Bone marrow (tissue), 2 donors: ENCODE data around the gene BTBD17.
A peak's percentile ranks its signal among the peaks of the same experiment; 100 is the strongest.

Source experiments
- DNase-seq, 2 donors: peaks; one replicate each; lab custom pipeline; 2025; lab: John Stamatoyannopoulos, UW

The BTBD17 gene

DNA sequence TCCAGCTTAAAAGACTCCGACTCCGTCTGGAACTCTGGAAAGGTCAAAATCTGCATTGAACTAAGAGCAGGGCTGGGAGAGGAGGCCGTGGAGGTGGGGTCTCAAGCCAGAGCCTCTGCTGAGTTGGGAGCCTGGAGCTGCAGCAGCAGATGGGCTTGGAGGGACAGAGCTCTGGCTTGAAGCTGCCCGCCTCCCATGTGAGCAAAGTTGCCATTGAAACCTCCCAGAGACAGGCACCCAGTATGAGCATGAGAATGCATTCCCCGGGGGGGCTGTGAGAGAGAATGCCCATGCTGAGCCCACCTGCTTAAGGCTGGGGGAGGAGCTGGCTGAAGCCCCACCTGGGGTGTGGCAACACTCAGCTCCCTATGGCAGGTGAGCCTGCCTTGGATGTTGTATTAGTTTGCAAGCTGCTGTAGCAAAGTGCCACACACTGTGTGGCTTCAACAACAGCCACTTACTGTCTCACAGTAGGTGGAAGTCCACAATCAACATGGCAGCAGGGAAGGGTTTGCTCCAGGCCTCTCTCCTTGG is 26.1 kb downstream of the BTBD17 start:
- DNase-seq, result no peak

DNA sequence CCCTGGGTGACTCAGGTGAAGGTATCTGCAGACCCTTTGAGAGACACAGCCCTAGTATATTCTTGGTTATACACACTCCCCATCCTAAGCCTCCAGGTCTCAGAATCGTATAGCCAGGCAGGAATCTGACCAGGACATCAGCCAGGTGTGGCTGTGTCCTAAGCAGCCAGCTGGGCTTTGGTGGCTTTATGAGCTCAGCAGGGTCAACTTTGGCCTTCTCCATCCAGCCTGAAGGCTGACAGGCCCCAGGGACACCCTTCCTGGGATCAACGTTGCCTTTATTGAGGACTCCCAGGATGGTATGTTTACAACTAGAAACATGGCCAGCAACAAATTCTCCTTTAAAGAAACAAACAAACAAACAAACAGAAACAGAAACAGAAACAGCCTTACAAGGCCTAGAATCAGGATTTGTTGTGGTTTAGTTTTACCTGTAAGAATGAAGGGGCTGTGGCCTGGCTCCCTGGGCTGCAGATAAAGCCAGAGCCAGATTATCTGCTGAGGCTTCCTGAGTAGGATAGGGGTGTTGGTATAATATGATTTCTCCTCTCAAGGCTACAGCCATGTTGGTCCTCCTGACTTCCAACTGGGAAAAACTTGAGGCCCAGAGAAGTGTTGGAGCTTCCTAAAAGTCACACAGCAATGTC is 27.2 kb downstream of the BTBD17 start:
- DNase-seq, result no peak

DNA sequence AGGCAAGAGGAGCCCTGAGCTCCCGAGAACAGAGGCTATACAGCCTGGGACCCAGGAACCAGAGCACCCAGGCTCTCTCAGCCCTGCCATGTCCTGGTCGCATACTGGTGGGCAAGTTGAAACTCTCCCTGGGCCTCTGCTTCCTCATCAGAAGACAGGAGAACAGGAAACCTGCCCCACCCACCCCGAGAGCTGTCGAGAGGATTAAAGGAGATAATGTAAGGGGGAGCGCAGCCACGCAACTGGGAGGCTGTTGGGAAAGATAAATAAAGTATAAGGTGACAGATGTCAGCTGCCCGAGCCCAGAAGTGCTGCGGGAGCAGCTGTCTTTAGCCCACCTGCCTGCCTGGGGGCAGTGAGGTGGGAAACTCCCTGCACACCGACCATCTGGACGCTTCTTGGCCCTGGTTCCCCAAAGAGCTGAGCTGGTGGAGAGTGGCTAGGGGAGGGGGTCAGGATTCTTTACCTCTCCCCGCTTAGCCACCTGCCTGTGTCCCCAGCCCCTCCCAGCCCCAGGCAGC is 28.8 kb downstream of the BTBD17 start:
- DNase-seq, result no peak

DNA sequence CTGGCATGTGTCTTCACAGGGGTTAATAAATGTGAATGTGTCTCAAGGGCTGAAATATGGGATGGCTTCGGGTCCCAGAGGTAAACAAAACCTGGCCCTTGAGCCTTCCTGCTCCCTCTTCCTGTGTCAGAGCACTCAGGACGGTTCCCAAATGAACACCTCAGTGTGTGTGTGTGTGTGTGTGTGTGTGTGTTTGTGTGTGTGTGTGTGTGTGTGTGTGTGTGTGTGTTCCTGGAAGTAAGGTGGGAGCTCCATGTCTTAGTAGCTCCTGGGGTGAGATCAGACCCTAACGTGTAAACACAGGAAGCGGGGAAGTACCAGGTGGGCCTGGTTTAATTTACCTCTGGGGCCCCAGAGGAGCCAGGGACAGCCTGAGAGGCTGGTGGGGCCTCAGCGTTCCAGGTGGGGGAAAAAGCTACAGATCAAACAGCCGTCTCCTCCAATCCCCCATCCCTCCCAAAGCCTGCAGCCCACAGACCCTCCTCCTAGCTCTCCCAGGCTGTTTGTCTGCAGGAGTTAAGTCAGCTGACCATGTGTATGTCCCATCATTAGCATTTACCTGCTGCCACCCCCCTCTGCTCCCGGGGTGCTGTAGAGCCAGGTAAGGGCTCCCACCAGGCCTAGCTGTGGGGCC is 29.5 kb downstream of the BTBD17 start:
- no peak for DNase-seq

DNA sequence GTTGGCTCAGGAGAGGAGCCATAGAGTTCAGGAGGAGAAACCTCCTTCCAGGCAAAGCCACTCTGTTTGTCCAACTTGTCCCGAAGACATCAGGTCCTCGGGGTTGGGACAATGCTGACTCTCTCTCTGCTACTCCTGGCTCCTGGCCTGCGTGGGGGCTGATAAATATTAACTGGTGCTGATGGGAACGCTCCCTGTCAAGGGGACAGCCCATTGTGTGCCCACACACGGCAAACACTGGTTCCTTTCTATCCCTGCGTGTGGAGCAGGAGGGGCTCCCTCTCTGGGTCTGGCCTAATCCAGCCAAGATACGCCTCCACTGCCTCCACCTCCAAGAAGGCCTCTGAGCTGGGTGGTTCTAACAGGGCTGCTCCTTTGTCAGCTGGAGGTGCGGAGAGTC is 31.2 kb downstream of the BTBD17 start:
- DNase-seq, result no peak

DNA sequence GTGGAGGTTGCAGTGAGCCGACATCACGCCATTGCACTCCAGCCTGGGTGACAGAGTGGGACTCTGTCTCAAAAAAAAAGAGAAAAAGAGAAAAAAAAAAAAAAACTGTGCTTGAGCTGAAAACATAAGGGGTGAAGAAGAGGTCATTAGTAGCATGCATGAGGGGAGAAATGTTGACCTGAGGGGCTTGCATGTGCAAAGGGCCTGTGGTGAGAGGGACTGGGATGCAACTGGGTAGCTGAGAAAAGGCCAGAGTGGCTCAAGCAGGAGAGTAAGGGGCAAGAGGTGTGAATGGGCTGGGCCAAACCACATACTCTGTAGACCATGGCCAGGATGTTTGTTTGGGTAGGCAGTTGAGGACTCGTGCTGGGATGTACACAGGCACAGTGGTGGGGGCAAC is 32.3 kb downstream of the BTBD17 start:
- no peak for DNase-seq

DNA sequence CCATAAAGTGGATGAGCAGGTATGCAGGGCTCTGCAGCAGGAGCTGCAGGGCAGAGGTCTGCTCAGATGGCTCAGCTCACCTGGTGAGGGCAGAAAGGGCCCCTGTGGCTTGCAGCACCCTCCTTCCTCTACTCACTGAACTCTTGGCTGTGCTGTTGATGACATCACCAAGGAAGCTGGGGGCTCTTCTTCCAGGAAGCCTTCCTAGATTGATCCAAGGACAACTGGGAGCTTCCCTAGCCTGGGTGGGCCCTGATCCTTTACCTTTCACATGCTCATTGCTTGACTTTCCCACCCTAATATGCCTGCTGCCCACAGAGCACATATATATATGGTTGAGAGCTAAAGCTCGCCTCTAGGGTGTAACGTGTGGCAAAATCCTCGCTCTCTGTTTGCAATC is 33.2 kb downstream of the BTBD17 start:
- DNase-seq, result no peak

DNA sequence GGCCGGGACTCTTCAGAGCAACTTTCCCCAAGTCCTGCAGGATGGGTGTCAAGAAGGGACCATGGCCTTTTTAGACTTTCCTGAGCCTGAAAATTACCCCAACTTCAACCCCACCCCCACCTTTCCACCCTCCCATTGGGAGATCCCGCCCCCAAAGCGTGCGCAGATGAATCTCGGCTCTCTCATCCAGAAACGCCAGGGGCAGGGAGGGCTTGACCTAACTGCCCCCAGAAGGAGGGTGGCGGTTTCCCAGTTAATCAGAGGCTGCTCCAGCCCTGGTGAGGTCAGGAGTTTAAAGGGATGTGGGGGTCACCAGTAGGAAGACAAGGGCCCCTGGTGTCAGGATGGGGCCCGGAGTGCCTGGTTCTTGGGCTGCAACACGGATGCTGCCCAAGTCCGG is 35.2 kb downstream of the BTBD17 start:
- no peak for DNase-seq

DNA sequence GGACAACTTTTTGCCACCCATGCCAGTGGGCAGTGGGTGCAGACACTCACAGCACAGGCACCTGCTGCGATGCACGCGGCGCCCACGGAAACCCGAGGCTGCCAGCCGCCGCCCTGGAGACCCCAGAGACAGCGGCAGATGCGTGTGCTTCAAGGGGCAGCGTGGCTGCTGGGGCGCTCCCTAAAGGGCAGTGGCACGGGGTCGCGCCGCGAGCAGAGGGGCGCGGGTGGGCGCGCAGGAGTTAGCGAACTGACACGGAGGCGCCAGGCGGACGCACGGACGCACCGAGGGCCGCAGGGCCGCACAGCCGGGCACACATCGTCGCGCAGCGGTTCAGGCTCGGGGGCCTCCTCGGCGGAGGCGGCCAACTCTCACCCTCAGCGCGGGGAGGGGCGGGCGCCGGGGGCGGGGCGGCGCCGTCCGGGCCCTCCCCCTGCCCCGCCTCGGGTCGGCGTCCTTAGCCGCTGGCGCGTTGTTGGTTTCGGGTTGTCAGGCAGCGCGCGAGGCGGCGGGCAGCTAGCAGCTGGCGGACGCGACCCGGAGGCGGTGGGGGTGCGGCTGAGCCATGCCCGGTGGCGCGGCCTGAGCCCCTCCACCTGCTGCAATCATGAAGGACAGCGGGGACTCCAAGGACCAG is 35.8 kb downstream of the BTBD17 start, which contains the start of gene KIF19:
Gene KIF19, plus strand, starts transcription at position 484 of the 637 bp plus-strand sequence. Its CDS starts 124 bp downstream, at position 608.
- DNase-seq, result no peak

DNA sequence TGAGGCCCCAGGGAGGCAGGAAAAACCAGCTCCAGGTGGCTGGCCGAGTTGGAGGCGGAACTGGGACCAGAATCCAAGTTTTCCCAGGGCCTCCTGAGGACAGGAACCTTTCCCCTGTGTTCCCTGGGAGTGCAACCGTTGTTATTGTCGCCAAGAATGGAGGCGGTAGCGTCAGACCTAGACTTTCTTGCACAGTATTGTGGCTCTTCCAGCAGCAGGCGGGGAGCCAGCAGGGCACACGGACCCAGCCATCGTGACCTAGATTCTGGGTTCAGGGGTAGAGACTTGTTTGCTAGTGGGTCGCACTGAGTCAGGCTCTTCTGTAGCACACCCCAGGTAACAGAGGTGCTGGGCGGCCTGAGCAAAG is 36.3 kb downstream of the BTBD17 start:
- DNase-seq, result no peak

DNA sequence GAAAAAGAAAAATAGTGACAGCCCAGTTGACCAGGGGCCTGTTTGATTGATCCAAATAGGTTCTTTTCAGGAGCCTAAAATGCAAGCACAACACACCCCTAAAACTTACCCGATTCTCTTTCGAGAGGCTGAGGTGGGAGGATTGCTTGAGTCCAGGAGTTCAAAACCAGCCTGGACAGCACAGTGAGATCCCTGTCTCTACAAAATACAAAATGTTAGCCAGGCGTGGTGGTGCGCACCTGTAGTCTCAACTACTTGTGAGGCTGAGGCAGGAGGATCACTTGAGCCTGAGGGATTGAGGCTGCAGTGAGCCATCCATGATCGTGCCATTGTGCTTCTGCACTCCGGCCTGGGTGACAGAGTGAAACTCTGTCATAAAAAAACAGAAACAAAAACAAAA is 37.1 kb downstream of the BTBD17 start:
- no peak for DNase-seq

DNA sequence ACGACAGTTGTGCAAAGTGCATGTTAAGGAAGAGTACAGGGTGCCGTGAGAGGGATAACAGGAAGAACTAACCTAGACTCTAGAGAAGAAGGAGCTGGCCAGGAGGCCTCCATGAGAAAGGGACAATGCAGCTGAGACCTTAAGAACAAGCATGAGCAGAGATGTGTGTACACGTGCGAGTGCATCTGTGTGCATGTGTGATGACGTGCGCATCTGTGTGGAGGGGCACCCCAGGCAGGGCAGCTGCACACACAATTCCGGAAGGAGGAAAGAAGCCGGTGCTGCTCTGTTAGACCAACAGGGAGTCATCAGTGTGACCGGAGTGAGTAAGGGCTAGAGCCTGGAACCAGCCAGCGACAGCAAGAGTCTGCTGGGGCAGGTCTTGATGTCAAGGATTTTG is 43.3 kb downstream of the BTBD17 start:
- DNase-seq, result no peak

DNA sequence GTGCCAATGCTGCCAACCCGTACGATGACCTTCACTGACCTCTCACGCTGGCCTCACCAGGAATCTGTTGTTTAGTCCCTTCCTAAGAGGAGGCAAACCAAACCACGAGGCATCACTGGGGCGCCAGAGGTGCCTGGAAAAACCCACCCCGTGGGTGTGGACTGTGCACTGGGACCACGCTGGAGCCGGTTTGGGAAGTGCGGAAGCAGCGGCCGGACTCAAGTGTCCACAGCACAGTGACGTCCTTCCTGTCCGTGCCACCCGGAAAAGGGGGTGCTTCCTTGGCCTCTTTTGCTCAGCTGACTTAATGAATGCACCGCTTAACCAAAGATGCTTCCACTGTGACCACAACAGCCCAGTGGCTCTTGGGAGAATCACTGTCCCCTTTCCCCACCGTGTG is 44.6 kb downstream of the BTBD17 start:
- no peak for DNase-seq

DNA sequence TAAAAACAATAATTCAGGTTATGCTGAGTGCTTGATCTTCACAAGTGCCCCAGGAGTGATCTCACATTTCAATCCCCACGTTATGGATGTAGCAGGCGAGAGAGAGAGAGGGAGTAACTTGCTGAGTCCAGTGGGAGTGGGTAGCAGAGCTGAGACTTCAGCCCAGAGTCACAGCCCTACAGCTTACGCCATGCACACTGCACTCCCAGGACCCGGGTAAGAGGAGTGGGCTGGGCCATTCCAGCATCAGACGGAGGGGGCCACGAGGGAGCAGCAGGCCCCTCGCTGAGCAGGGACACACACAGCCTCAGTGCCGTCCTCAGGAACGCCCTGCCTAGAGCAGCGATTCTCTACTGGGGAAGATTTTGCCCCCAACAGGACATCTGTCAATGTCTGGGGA is 45.4 kb downstream of the BTBD17 start:
- no peak for DNase-seq

DNA sequence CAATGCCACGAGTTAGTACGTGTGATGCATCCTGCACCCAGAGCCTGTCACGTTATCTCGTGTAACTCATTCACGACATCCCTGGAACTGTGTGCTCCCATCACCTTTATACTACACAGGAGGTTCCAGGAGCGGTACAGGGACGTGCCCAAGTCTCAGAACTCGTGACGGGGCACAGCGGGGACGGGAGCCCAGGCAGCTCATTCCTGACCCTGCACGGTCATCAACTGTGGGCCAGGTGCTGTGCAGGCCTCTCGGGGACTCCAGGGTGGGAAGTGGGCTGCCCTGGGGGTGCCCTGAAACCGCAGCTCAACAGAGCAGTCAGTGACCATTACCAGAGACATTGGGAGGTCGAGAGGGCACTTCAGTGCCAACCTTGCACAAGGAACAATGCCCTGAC is 46.8 kb downstream of the BTBD17 start:
- DNase-seq, result no peak

DNA sequence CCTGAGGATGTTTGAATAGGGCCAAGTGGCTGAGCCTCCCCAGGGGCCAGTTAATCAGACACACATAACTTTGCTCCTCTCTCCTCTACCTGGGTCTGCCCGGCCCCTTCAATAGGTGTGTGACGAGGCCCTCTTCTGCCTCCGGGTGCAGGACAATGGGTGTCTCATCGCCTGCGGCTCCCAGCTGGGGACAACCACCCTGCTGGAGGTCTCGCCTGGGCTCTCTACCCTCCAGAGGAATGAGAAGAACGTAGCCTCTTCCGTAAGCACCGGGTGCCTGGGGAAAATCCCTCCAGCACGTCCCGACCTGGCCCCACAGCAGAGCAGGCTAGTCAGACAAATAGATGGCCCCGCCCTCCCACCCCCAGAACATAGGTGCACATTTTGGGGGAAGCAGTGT is 51.8 kb downstream of the BTBD17 start:
- no peak for DNase-seq

DNA sequence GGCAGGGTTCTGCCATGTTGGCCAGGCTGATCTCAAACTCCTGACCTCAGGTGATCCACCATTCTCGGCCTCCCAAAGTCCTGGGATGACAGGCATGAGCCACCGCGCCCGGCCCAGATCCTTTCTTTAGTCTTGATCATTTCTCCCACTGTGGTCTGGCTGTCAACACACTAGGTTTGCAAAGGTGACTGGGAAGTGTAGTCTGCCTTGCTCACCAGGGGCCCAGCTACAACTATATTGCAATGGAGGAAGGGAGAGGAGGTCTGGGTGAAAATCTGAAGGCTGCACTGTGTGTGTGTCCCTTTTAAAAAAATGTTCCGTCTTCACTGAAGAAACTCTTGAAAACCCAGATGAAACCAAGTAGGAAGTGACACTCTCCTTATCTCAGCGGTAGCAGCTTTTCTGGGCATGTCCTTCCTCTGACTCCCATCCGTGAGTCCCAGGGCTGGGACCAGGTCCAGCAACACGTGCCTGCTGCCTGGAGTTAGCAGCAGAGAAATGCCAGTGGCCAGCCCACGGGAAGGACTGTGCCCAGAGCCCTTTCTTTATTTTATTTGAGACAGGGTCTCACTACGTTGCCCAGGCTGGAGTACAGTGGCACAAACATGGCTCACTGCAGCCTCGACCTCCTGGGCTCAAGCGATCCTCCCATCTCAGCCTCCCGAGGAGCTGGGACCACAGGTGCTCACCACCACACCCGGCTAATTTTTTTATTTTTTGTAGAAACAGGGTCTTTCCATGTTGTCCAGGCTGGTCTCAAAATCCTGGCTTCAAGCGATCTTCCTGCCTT is 53.5 kb downstream of the BTBD17 start:
- DNase-seq, result peak in 1 of 2 donors; percentile 53
